GM23248 (cell line): ENCODE measurements around the gene ANKDD1A.

Experiments used
- EZH2 ChIP-seq: fragments of 200-600 bp; sonication (generic); IDR thresholded peaks from 2 replicates; pipeline ENCODE4 v1.6.1; 2018; ENCODE audit warnings: antibody characterized with exemption, mild to moderate bottlenecking; ENCODE audit not compliant: insufficient read depth, poor library complexity, severe bottlenecking
- EZH2phosphoT487 ChIP-seq: fragments of 200-600 bp; sonication (generic); IDR thresholded peaks from 2 replicates; pipeline ENCODE4 v1.6.1; 2018; ENCODE audit warnings: antibody characterized with exemption, moderate library complexity, mild to moderate bottlenecking, low read depth; ENCODE audit not compliant: insufficient read depth

- TF ChIP-seq EZH2phosphoT487: no peak
- no peak for TF ChIP-seq EZH2
These were observed 13.9 kb downstream of the ANKDD1A start for GRCh38 chr15:64925335-64926330.
